IPS DF 19.7 (cell line): ENCODE results near the gene SLC5A11.
"Not testable (repeated sequence)": the region's sequence is repeated elsewhere in the genome, so short reads cannot be mapped to it uniquely, and the experiment has no call there.

Experiments
- DNase-seq: peaks from one replicate; pipeline ENCODE4 v3.0.0-alpha.2; 2013; ENCODE audit warnings: low read depth, low spot score

Gene SLC5A11

GRCh38 chr16:24836836-24837235 lies 8.9 kb upstream of the SLC5A11 start:
- no peak for DNase-seq

- no peak for DNase-seq
These were observed 7.8 kb upstream of the SLC5A11 start for GRCh38 chr16:24837969-24838368.

- DNase-seq, result no peak
These were observed 7.1 kb upstream of the SLC5A11 start for GRCh38 chr16:24838554-24839266.

- no peak for DNase-seq
These were observed 6.3 kb upstream of the SLC5A11 start for GRCh38 chr16:24839347-24839972.

GRCh38 chr16:24841291-24841690 lies 4.5 kb upstream of the SLC5A11 start:
- DNase-seq, result no peak

GRCh38 chr16:24844101-24845030 lies 1.4 kb upstream of the SLC5A11 start:
- no peak for DNase-seq

- not testable (repeated sequence) for DNase-seq
These were observed 765 bp upstream of the SLC5A11 start for GRCh38 chr16:24845031-24845365.

GRCh38 chr16:24846548-24847357 lies 990 bp downstream of the SLC5A11 start:
- DNase-seq, result no peak

GRCh38 chr16:24847358-24847664 lies 1.5 kb downstream of the SLC5A11 start:
- DNase-seq, result no peak

GRCh38 chr16:24848065-24848464 lies 2.3 kb downstream of the SLC5A11 start:
- no peak for DNase-seq

GRCh38 chr16:24849641-24850040 lies 3.9 kb downstream of the SLC5A11 start:
- no peak for DNase-seq

GRCh38 chr16:24850289-24850938 lies 4.7 kb downstream of the SLC5A11 start:
- DNase-seq, result no peak

GRCh38 chr16:24851700-24852099 lies 5.9 kb downstream of the SLC5A11 start:
- DNase-seq, result no peak

GRCh38 chr16:24852281-24852721 lies 6.5 kb downstream of the SLC5A11 start:
- DNase-seq, result no peak

- DNase-seq, result no peak
These were observed 7.5 kb downstream of the SLC5A11 start for GRCh38 chr16:24853169-24853824.

GRCh38 chr16:24853830-24854229 lies 8.1 kb downstream of the SLC5A11 start:
- DNase-seq, result no peak

- no peak for DNase-seq
These were observed 8.9 kb downstream of the SLC5A11 start for GRCh38 chr16:24854607-24855171.

- no peak for DNase-seq
These were observed 9.9 kb downstream of the SLC5A11 start for GRCh38 chr16:24855678-24856077.

- DNase-seq, result not testable (repeated sequence)
These were observed 11.1 kb downstream of the SLC5A11 start for GRCh38 chr16:24856871-24857270.
